Endothelial cell of umbilical vein (primary cell): ENCODE data around the gene FUT8. TPM values are rescaled to one million over a fixed set of nuclear protein-coding genes. Genes with fewer than 3 reads are reported as not detected.
A peak's percentile ranks its signal among the peaks of the same experiment; 100 is the strongest.

Experiments
- BruUV-seq: library from RNA; stranded (reverse); fragments of 400-500 nt; replicated peaks from 2 replicates; lab custom pipeline; 2021; lab: Mats Ljungman, UMichigan
- CTCF ChIA-PET: fragments of 300-600, 350-600 bp; sonication (Branson Sonifier 250); formaldehyde crosslinking; loops from one replicate; lab custom pipeline; 2021; ENCODE audit warnings: antibody characterized with exemption, inconsistent platforms; lab: Charles Lee
- POLR2A ChIA-PET: fragments of 300-600, 350-600 bp; sonication (Branson Sonifier 250); formaldehyde crosslinking; loops from one replicate; lab custom pipeline; 2021; ENCODE audit warnings: antibody characterized with exemption, inconsistent platforms; lab: Charles Lee
- DNase-seq: peaks from one replicate; pipeline ENCODE4 v3.0.0-alpha.2; 2011; ENCODE audit warnings: low read depth, low spot score
- FAIRE-seq: peaks from 2 replicates; lab custom pipeline; 2011; peaks lifted over from hg19 to GRCh38; lab: Jason Lieb, UNC
- H2AFZ ChIP-seq: 2 replicates; pipeline ENCODE4 v1.6.0; 2012; ENCODE audit warnings: low read depth, low read length, control low read depth, inconsistent platforms
- H3K27ac ChIP-seq: 2 replicates; pipeline ENCODE4 v1.5.1; 2011; ENCODE audit warnings: low read depth, mild to moderate bottlenecking, control low read depth, low read length, moderate library complexity; ENCODE audit not compliant: insufficient read depth
- H3K27me3 ChIP-seq, 2 experiments: 2 replicates each; pipeline versions ENCODE4 v1.6.0 to v1.6.1; 2011; ENCODE audit warnings: low read length in 2 of 2, mixed read lengths in 1 of 2; ENCODE audit not compliant: control insufficient read depth in 2 of 2, insufficient read depth in 2 of 2
- H3K36me3 ChIP-seq, 2 experiments: 2 replicates in 1 of 2; 3 replicates in 1 of 2; pipeline ENCODE4 v1.5.1; 2011; ENCODE audit warnings: low read length in 2 of 2, mild to moderate bottlenecking in 1 of 2, moderate library complexity in 1 of 2; ENCODE audit not compliant: control insufficient read depth in 2 of 2, insufficient read depth in 2 of 2; ENCODE audit errors: extremely low read depth in 1 of 2
- H3K4me1 ChIP-seq: 3 replicates; pipeline ENCODE4 v1.5.1; 2011; ENCODE audit warnings: mild to moderate bottlenecking, low read length; ENCODE audit not compliant: control insufficient read depth, insufficient read depth; ENCODE audit errors: extremely low read depth
- H3K4me2 ChIP-seq: 2 replicates; pipeline ENCODE4 v1.6.1; 2011; ENCODE audit warnings: low read length, control low read depth, mixed read lengths; ENCODE audit not compliant: insufficient read depth
- H3K4me3 ChIP-seq, 3 experiments: fragments of 200-600 bp in 1 of 3; sonication (generic), shearing (Covaris generic) in 1 of 3; replicated peaks in 1 of 3; 2 replicates each; pipeline ENCODE4 v1.5.1; 2011 to 2016; ENCODE audit warnings: control low read depth in 3 of 3, low read length in 3 of 3, mild to moderate bottlenecking in 2 of 3, inconsistent platforms in 1 of 3, low read depth in 1 of 3, moderate library complexity in 1 of 3; ENCODE audit not compliant: insufficient read depth in 1 of 3
- H3K79me2 ChIP-seq: 2 replicates; pipeline ENCODE4 v1.6.0; 2012; ENCODE audit warnings: low read length, inconsistent platforms; ENCODE audit not compliant: control insufficient read depth, insufficient read depth
- H3K9ac ChIP-seq: replicated peaks from 2 replicates; pipeline ENCODE3; 2011; ENCODE audit warnings: low read length, control low read depth; ENCODE audit not compliant: insufficient read depth; ENCODE audit errors: extremely low read depth
- H3K9me1 ChIP-seq: replicated peaks from 3 replicates; pipeline ENCODE4 v1.6.0; 2011; ENCODE audit warnings: mild to moderate bottlenecking, low read length; ENCODE audit not compliant: control insufficient read depth, insufficient read depth; ENCODE audit errors: extremely low read depth
- H3K9me3 ChIP-seq: replicated peaks from 2 replicates; pipeline ENCODE4 v1.5.1; 2012; ENCODE audit warnings: low read length, inconsistent platforms; ENCODE audit not compliant: control insufficient read depth, insufficient read depth
- H4K20me1 ChIP-seq: replicated peaks from 2 replicates; pipeline ENCODE3; 2011; ENCODE audit warnings: mild to moderate bottlenecking, low read length; ENCODE audit not compliant: control insufficient read depth, insufficient read depth; ENCODE audit errors: extremely low read depth
- CTCF ChIP-seq, 2 donors: IDR thresholded peaks; 1 replicate in 1 of 2; 2 replicates in 1 of 2; pipeline ENCODE4 v1.5.1; 2011; ENCODE audit warnings: low read length in 2 of 2, mild to moderate bottlenecking in 2 of 2, moderate library complexity in 2 of 2, control low read depth in 1 of 2, inconsistent platforms in 1 of 2, low read depth in 1 of 2; ENCODE audit not compliant: insufficient read depth in 1 of 2; ENCODE audit errors: extremely low read depth in 1 of 2
- EZH2 ChIP-seq: IDR thresholded peaks from 2 replicates; pipeline ENCODE4 v1.6.1; 2012; ENCODE audit warnings: borderline replicate concordance, low read depth, mild to moderate bottlenecking, moderate library complexity, low read length, inconsistent platforms; ENCODE audit not compliant: severe bottlenecking
- FOS ChIP-seq: IDR thresholded peaks from 2 replicates; pipeline ENCODE4 v1.6.1; 2011; ENCODE audit warnings: mild to moderate bottlenecking, low read length, moderate library complexity, borderline replicate concordance; ENCODE audit not compliant: insufficient read depth
- GATA2 ChIP-seq: IDR thresholded peaks from 2 replicates; pipeline ENCODE4 v1.7.0; 2011; ENCODE audit warnings: low read depth, mild to moderate bottlenecking, moderate library complexity, mixed read lengths, low read length; ENCODE audit not compliant: insufficient read length, insufficient read depth
- JUN ChIP-seq: IDR thresholded peaks from 2 replicates; pipeline ENCODE4 v1.6.1; 2011; ENCODE audit warnings: borderline replicate concordance, low read depth; ENCODE audit not compliant: insufficient read length, insufficient read depth
- MYC ChIP-seq: IDR thresholded peaks from one replicate; pipeline ENCODE4 v1.6.1; 2011; ENCODE audit warnings: mild to moderate bottlenecking, low read depth, low read length
- POLR2A ChIP-seq: IDR thresholded peaks from 2 replicates; pipeline ENCODE4 v1.6.1; 2012; ENCODE audit warnings: low read depth, mild to moderate bottlenecking, control low read depth, low read length
- POLR2AphosphoS5 ChIP-seq: IDR thresholded peaks from 2 replicates; pipeline ENCODE4 v1.6.1; 2012; ENCODE audit warnings: low read depth, mild to moderate bottlenecking, control low read depth, low read length, moderate library complexity; ENCODE audit not compliant: insufficient read depth
- dilution Hi-C: fragments of 300-500 bp; cut with MboI; formaldehyde crosslinking; loops from one replicate; pipeline ENCODE4 v1.15.0; 2019; ENCODE audit warnings: low sequenced_read_pairs; ENCODE audit not compliant: extremely low pct_ligation_motif_present
- intact Hi-C: fragments of 100-400 bp; cut with micrococcal nuclease; formaldehyde crosslinking; loops from one replicate; pipeline ENCODE4 v1.10.0; 2022
- polyA plus RNA-seq, 4 experiments: library from polyadenylated mRNA; depleted of rRNA in 3 of 4; stranded (reverse) in 3 of 4; unstranded in 1 of 4; fragments of >200 nt; gene quantifications; 2 replicates each; pipeline versions ENCODE4 v1.2.1 to v1.2.3, GENCODE V29; 2011 to 2012; ENCODE audit warnings: missing spikeins in 1 of 4
- total RNA-seq: library from RNA; stranded (reverse); gene quantifications from 2 replicates; pipeline ENCODE4 v1.2.3, GENCODE V29; 2021
- TF ChIP-seq, protein P1 (sequence below): IDR thresholded peaks from 2 replicates; pipeline ENCODE4 v1.6.1; 2011; ENCODE audit not compliant: insufficient read depth, insufficient read length

The FUT8 gene
- total and polyA plus RNA-seq, 2 donors (not counting 3 experiments of a cell fraction or from before 2014, with no cell fraction given), result 16.7 to 38.8 TPM

DNA sequence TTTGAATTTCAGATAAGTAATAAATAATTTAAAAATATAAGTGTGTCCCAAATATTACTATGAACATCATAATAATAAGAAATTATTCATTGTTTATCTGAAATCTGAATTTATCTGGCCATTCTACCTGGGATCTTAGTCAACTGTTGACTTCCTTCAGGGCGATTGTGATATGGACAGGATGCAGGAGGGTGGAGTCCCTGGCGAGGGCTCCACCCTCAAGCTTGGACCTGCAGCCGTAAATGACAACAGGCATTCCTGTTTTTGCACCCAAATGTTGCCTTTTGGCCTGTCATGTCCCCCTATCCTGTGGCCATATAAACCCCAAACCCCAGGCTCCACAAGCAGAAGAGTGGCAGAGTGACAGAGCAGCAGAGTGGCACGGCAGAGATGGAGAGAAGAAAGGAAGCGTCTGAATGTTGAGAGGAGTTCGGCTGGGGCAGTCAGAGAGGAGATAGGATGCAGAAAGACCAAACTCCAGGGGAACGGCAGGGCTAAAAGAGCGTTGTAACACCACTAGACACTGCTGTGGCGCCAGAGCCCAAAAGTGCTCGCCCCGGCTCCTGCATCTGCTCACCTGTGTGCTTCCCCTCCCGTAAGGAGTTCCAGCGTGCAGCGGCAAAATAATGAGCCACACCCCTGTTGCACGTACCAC lies 39.4 kb upstream of the FUT8 start:
- POLR2A ChIA-PET, result no interaction called here
- Histone ChIP-seq H3K79me2 (no peaks in the 10 kb centered on the region), H3K4me1 (no peaks in the 10 kb centered on the region), H3K27ac (no peak overlapping the region), H3K9me3 (no peaks in the 10 kb centered on the region), H3K9me1 (no peaks in the 10 kb centered on the region), H4K20me1 (no peaks in the 10 kb centered on the region), H3K4me2 (no peak overlapping the region), H3K27me3 (no peaks in the 10 kb centered on the region), H3K36me3 (no peaks in the 10 kb centered on the region), H3K9ac (no peak overlapping the region), H3K4me3 (no peak overlapping the region), H2AFZ (peak overlapping the region; percentile 31)
- intact Hi-C loops (no loop called here), dilution Hi-C loops (no loop called here)
- TF ChIP-seq POLR2AphosphoS5 (no peak), GATA2 (no peak), EZH2 (no peak), MYC (no peak), JUN (no peak), FOS (no peak), POLR2A (no peak), CTCF (IDR thresholded peaks at IDR 0.05; ENCODE audit: extremely low read depth in 1 of 2, insufficient read depth in 1 of 2, low read depth in 1 of 2, low read length in 2 of 2) (no peak)
- TF ChIP-seq, protein P1, sequence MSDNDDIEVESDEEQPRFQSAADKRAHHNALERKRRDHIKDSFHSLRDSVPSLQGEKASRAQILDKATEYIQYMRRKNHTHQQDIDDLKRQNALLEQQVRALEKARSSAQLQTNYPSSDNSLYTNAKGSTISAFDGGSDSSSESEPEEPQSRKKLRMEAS, result no peak
- BruUV-seq, result no TSS peak
- FAIRE-seq (no peak), DNase-seq (no peak)
- CTCF ChIA-PET, result no interaction called here
